ENCODE results near the gene CD300H.

DNA sequence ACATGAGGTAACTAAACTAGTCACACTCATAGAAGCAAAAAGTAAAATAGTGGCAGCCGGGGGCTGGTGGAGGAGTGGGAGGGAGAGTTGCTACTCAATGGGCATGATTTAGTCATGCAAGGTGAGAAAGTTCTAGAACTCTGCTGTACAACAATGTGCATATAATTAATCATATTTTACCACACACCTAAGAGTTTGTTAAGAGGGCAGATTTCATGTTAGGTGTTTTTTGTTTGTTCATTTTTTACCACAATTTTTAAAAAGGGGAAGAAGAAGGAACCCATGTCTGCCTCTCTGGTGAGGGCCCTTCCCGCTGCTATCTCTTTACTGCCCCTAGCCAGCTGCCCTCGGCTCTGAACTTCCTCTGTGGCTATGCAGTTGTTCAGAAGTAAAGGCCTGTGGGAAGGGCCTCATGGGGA, 47.3 kb downstream of the CD300H start:
- TF ChIP-seq POLR2A (IDR thresholded peaks at IDR 0.05), result no peak
- TF ChIP-seq, protein P1, sequence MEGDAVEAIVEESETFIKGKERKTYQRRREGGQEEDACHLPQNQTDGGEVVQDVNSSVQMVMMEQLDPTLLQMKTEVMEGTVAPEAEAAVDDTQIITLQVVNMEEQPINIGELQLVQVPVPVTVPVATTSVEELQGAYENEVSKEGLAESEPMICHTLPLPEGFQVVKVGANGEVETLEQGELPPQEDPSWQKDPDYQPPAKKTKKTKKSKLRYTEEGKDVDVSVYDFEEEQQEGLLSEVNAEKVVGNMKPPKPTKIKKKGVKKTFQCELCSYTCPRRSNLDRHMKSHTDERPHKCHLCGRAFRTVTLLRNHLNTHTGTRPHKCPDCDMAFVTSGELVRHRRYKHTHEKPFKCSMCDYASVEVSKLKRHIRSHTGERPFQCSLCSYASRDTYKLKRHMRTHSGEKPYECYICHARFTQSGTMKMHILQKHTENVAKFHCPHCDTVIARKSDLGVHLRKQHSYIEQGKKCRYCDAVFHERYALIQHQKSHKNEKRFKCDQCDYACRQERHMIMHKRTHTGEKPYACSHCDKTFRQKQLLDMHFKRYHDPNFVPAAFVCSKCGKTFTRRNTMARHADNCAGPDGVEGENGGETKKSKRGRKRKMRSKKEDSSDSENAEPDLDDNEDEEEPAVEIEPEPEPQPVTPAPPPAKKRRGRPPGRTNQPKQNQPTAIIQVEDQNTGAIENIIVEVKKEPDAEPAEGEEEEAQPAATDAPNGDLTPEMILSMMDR (IDR thresholded peaks at IDR 0.05), result no peak
